Testis (tissue), 3 donors: Measurements from ENCODE around the gene CACNA1E. TPM values are rescaled to one million over a fixed set of nuclear protein-coding genes. Genes with fewer than 3 reads are reported as not detected.

Source experiments
- DNase-seq: peaks from one replicate; pipeline ENCODE4 v3.0.0-alpha.2; 2019
- H3K27ac ChIP-seq, 2 donors: fragments of 200-600 bp; sonication (generic); one replicate each; pipeline ENCODE4 v1.5.1; 2019
- H3K27me3 ChIP-seq: fragments of 200-600 bp; sonication (generic); one replicate; pipeline ENCODE4 v1.5.1; 2019
- H3K36me3 ChIP-seq: fragments of 200-600 bp; sonication (generic); one replicate; pipeline ENCODE4 v1.5.1; 2017; ENCODE audit warnings: low read depth; ENCODE audit errors: missing control alignments
- H3K4me1 ChIP-seq: fragments of 200-600 bp; sonication (generic); one replicate; pipeline ENCODE4 v1.5.1; 2019
- H3K4me3 ChIP-seq, 2 donors: fragments of 200-600 bp; sonication (generic); one replicate each; pipeline ENCODE4 v1.5.1; 2017 to 2019
- H3K9me3 ChIP-seq: fragments of 200-600 bp; sonication (generic); one replicate; pipeline ENCODE4 v1.5.1; 2017
- POLR2A ChIP-seq: fragments of 450-650 bp; IDR thresholded peaks from one replicate; pipeline ENCODE4 v1.6.1; 2017; ENCODE audit warnings: antibody characterized with exemption, mild to moderate bottlenecking, moderate library complexity
- WGBS, 2 donors: methylation state at CpG; one replicate each; pipeline ENCODE4 v1.1.5; 2018; 5-methylcytosine and 5-hydroxymethylcytosine counted together
- intact Hi-C: fragments of 100-400 bp; cut with DNase I; formaldehyde crosslinking; loops from one replicate; pipeline ENCODE4 v1.15.1; 2023; ENCODE audit warnings: low total_unique reads
- polyA plus RNA-seq: library from polyadenylated mRNA; stranded (reverse); fragments of 350-450 nt; fragmentation: Illumina TruSeq; extraction: RNeasy Lipid Tissue Mini Kit (QIAGEN cat#74804); gene quantifications from one replicate; pipeline ENCODE4 v1.2.3, GENCODE V29; 2014; ENCODE audit warnings: low read depth, low replicate concordance; ENCODE audit not compliant: insufficient read depth
- total RNA-seq, 2 donors: library from RNA; depleted of rRNA; stranded (reverse); fragments of >200 nt; gene quantifications; one replicate each; pipeline ENCODE4 v1.2.3, GENCODE V29; 2016
- TF ChIP-seq, protein P1 (sequence below), 3 experiments: fragments of 450-650 bp in 2 of 3; fragments of 200-600 bp in 1 of 3; sonication (generic) in 1 of 3; IDR thresholded peaks; one replicate each; pipeline ENCODE4 v1.5.1; 2016 to 2019; ENCODE audit warnings: antibody characterized with exemption in 3 of 3, mild to moderate bottlenecking in 2 of 3, moderate library complexity in 1 of 3

The CACNA1E gene
- total and polyA plus RNA-seq, 3 donors from 2014 or later, result 2.4 to 12.6 (median 9.1) TPM

DNA sequence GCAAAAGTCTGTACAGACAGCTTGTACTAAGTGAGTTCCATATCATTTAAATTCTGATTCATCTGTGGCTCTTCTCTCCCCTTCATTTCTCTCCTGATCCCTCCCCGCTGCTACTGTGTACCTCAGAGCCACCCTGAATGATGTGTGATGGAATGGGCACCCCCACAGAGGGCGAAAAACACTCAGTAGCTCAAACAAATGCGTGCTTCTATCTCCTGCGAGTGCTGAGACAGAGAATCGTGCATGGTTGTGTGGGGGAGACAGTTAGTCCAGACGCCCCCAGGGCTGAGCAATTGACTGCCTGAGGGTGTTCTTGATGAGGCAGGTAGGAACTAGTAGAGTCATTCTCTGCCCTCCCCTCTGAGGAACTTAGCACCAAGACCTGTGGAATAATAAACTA is 308.4 kb downstream of the CACNA1E start:
- no peaks in the 10 kb centered on the region for H3K36me3 ChIP-seq
- H3K9me3 ChIP-seq, result no peaks in the 10 kb centered on the region
- H3K27me3 ChIP-seq, result no peaks in the 10 kb centered on the region
- H3K27ac ChIP-seq, result no peak overlapping the region
- H3K4me1 ChIP-seq, result no peaks in the 10 kb centered on the region
- DNase-seq, result no peak
- WGBS, 2 donors, result 83 to 84% methylated on average over 6 of the region's 6 CpGs
- TF ChIP-seq, protein P1, sequence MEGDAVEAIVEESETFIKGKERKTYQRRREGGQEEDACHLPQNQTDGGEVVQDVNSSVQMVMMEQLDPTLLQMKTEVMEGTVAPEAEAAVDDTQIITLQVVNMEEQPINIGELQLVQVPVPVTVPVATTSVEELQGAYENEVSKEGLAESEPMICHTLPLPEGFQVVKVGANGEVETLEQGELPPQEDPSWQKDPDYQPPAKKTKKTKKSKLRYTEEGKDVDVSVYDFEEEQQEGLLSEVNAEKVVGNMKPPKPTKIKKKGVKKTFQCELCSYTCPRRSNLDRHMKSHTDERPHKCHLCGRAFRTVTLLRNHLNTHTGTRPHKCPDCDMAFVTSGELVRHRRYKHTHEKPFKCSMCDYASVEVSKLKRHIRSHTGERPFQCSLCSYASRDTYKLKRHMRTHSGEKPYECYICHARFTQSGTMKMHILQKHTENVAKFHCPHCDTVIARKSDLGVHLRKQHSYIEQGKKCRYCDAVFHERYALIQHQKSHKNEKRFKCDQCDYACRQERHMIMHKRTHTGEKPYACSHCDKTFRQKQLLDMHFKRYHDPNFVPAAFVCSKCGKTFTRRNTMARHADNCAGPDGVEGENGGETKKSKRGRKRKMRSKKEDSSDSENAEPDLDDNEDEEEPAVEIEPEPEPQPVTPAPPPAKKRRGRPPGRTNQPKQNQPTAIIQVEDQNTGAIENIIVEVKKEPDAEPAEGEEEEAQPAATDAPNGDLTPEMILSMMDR (IDR thresholded peaks at IDR 0.05), result no peak
- TF ChIP-seq POLR2A, result no peak
- intact Hi-C loops, result no loop called here
- no peak overlapping the region for H3K4me3 ChIP-seq

DNA sequence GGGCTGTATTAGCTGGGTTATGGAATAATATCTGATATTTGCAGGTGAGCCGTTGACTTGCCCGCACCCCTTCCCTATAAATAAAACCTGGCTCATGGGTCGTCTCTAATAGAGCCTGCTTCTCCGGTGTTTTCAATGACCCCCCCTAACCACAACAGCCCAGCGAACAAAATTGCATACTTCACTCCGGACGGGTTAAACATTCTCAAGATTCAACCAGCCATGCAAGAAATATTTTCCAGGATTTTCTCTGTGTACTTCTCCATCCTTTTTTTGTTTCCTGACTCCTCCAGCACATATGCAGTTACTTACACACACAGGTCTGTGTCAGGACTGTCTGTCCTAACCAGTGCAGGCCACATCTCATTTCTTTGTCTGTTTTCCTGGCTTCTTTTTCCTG is 310.5 kb downstream of the CACNA1E start:
- no peak overlapping the region for H3K4me3 ChIP-seq
- TF ChIP-seq, protein P1 (IDR thresholded peaks at IDR 0.05), result no peak
- TF ChIP-seq POLR2A, result no peak
- H3K27me3 ChIP-seq, result no peaks in the 10 kb centered on the region
- H3K27ac ChIP-seq, result no peak overlapping the region
- H3K4me1 ChIP-seq, result no peaks in the 10 kb centered on the region
- intact Hi-C loops, result no loop called here
- no peaks in the 10 kb centered on the region for H3K36me3 ChIP-seq
- no peaks in the 10 kb centered on the region for H3K9me3 ChIP-seq
- DNase-seq, result no peak
- 83 to 93% methylated on average over 7 of the region's 7 CpGs for WGBS, 2 donors

DNA sequence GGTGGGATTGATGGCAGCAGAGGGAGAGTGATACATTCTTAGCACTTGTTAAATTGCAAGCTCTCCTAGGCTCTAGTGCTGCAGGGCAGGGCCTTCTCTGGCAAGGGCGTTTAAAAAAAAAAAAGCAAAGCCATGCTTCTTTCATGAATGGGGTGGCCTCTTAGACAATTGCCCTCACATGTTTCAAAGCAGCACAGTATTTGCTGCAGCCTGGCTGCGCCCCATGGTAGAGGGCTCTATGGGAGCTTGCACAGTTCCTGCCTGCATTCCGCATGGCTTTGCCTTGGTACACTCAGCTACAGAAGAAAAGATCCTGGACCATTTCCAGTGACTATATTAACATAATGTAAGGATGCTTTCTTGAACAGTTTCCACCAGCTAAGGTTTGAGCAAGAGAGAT is 311.0 kb downstream of the CACNA1E start:
- Histone ChIP-seq H3K27ac (no peak overlapping the region), H3K4me1 (no peaks in the 10 kb centered on the region), H3K9me3 (no peaks in the 10 kb centered on the region), H3K4me3 (no peak overlapping the region), H3K36me3 (no peaks in the 10 kb centered on the region), H3K27me3 (no peaks in the 10 kb centered on the region)
- DNase-seq, result no peak
- intact Hi-C loops, result no loop called here
- whole genome bisulfite sequencing, 2 donors, result 68 to 80% methylated on average over 3 of the region's 3 CpGs
- TF ChIP-seq, protein P1 (IDR thresholded peaks at IDR 0.05), result no peak
- no peak for TF ChIP-seq POLR2A

DNA sequence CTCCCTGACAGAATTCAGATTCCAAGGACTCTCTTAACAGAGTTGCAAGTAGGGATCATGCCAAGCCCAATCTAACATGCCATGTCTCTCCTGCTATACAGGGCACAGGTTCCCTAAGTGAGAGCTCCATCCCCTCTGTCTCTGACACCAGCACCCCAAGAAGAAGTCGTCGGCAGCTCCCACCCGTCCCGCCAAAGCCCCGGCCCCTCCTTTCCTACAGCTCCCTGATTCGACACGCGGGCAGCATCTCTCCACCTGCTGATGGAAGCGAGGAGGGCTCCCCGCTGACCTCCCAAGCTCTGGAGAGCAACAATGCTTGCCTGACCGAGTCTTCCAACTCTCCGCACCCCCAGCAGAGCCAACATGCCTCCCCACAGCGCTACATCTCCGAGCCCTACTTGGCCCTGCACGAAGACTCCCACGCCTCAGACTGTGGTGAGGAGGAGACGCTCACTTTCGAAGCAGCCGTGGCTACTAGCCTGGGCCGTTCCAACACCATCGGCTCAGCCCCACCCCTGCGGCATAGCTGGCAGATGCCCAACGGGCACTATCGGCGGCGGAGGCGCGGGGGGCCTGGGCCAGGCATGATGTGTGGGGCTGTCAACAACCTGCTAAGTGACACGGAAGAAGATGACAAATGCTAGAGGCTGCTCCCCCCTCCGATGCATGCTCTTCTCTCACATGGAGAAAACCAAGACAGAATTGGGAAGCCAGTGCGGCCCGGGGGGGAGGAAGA is 315.0 kb downstream of the CACNA1E start:
- no peaks in the 10 kb centered on the region for H3K4me1 ChIP-seq
- WGBS, 2 donors, result 90 to 91% methylated on average over 28 to 32 of the region's 32 CpGs
- intact Hi-C loops, result no loop called here

More for the DNA sequence above, 315.0 kb downstream of the CACNA1E start:
- DNase-seq, result no peak
- H3K27ac ChIP-seq, result no peak overlapping the region
- no peak overlapping the region for H3K4me3 ChIP-seq
- no peaks in the 10 kb centered on the region for H3K36me3 ChIP-seq
- no peaks in the 10 kb centered on the region for H3K27me3 ChIP-seq
- H3K9me3 ChIP-seq, result no peaks in the 10 kb centered on the region
- TF ChIP-seq, protein P1 (IDR thresholded peaks at IDR 0.05), result no peak
- no peak for TF ChIP-seq POLR2A
